ENCODE data around the gene HABP4. TPM values are rescaled to one million over a fixed set of nuclear protein-coding genes. Genes with fewer than 3 reads are reported as not detected.

Gene HABP4
- total RNA-seq, 1 donor: 14.1 TPM

GRCh38 chr9:96489482-96489979 lies 39.6 kb downstream of the HABP4 start:
- H3K79me2 ChIP-seq (ENCODE audit: insufficient read depth, low read length): no peaks in the 10 kb centered on the region
- no peaks in the 10 kb centered on the region for H4K20me1 ChIP-seq (ENCODE audit: insufficient read depth, low read length)
- H2AFZ ChIP-seq (ENCODE audit: low read length): no peak overlapping the region
- H3K4me1 ChIP-seq (ENCODE audit: insufficient read depth, low read length): peaks cover 19% of the 10 kb centered on the region
- no peak overlapping the region for H3K4me2 ChIP-seq (ENCODE audit: insufficient read depth, low read length)
- no peak overlapping the region for H3K27ac ChIP-seq (ENCODE audit: low read depth, low read length)
- H3K27me3 ChIP-seq (ENCODE audit: insufficient read depth, low read length): no peaks in the 10 kb centered on the region
- H3K4me3 ChIP-seq (ENCODE audit: insufficient read depth, low read length): no peak overlapping the region
- H3K9me3 ChIP-seq (ENCODE audit: low read depth, low read length): no peaks in the 10 kb centered on the region
- peak; percentile 52 for DNase-seq (ENCODE audit: insufficient read length, low spot score, missing footprints)
- peaks cover 36% of the 10 kb centered on the region for H3K36me3 ChIP-seq (ENCODE audit: insufficient read depth, low read length)
- no peak for TF ChIP-seq CTCF (IDR thresholded peaks at IDR 0.05; ENCODE audit: extremely low read depth, low read depth, low read length)

- Histone ChIP-seq H4K20me1 (ENCODE audit: insufficient read depth, low read length) (no peaks in the 10 kb centered on the region), H3K36me3 (ENCODE audit: insufficient read depth, low read length) (peaks cover 36% of the 10 kb centered on the region), H3K79me2 (ENCODE audit: insufficient read depth, low read length) (no peaks in the 10 kb centered on the region), H3K27ac (ENCODE audit: low read depth, low read length) (no peak overlapping the region), H3K27me3 (ENCODE audit: insufficient read depth, low read length) (no peaks in the 10 kb centered on the region), H3K4me3 (ENCODE audit: insufficient read depth, low read length) (no peak overlapping the region), H3K4me2 (ENCODE audit: insufficient read depth, low read length) (no peak overlapping the region), H2AFZ (ENCODE audit: low read length) (no peak overlapping the region), H3K4me1 (ENCODE audit: insufficient read depth, low read length) (peaks cover 22% of the 10 kb centered on the region), H3K9me3 (ENCODE audit: low read depth, low read length) (no peaks in the 10 kb centered on the region)
- no peak for DNase-seq (ENCODE audit: insufficient read length, low spot score, missing footprints)
- TF ChIP-seq CTCF (IDR thresholded peaks at IDR 0.05; ENCODE audit: extremely low read depth, low read depth, low read length): no peak
Measured at GRCh38 chr9:96490534-96491078, 40.6 kb downstream of the HABP4 start.

GRCh38 chr9:96491079-96491879 lies 41.3 kb downstream of the HABP4 start:
- Histone ChIP-seq H3K4me2 (ENCODE audit: insufficient read depth, low read length) (no peak overlapping the region), H2AFZ (ENCODE audit: low read length) (no peak overlapping the region), H3K27ac (ENCODE audit: low read depth, low read length) (no peak overlapping the region), H3K4me3 (ENCODE audit: insufficient read depth, low read length) (no peak overlapping the region), H3K9me3 (ENCODE audit: low read depth, low read length) (no peaks in the 10 kb centered on the region), H3K79me2 (ENCODE audit: insufficient read depth, low read length) (no peaks in the 10 kb centered on the region), H3K27me3 (ENCODE audit: insufficient read depth, low read length) (no peaks in the 10 kb centered on the region), H3K36me3 (ENCODE audit: insufficient read depth, low read length) (peaks cover 36% of the 10 kb centered on the region), H3K4me1 (ENCODE audit: insufficient read depth, low read length) (peaks cover 21% of the 10 kb centered on the region), H4K20me1 (ENCODE audit: insufficient read depth, low read length) (no peaks in the 10 kb centered on the region)
- no peak for TF ChIP-seq CTCF (IDR thresholded peaks at IDR 0.05; ENCODE audit: extremely low read depth, low read depth, low read length)
- DNase-seq (ENCODE audit: insufficient read length, low spot score, missing footprints): no peak

- TF ChIP-seq CTCF (IDR thresholded peaks at IDR 0.05; ENCODE audit: extremely low read depth, low read depth, low read length): no peak
- H4K20me1 ChIP-seq (ENCODE audit: insufficient read depth, low read length): no peaks in the 10 kb centered on the region
- peaks cover 14% of the 10 kb centered on the region for H3K4me1 ChIP-seq (ENCODE audit: insufficient read depth, low read length)
- no peaks in the 10 kb centered on the region for H3K9me3 ChIP-seq (ENCODE audit: low read depth, low read length)
- H2AFZ ChIP-seq (ENCODE audit: low read length): no peak overlapping the region
- no peak for DNase-seq (ENCODE audit: insufficient read length, low spot score, missing footprints)
- no peaks in the 10 kb centered on the region for H3K79me2 ChIP-seq (ENCODE audit: insufficient read depth, low read length)
- no peaks in the 10 kb centered on the region for H3K27me3 ChIP-seq (ENCODE audit: insufficient read depth, low read length)
- H3K27ac ChIP-seq (ENCODE audit: low read depth, low read length): no peak overlapping the region
- peaks cover 36% of the 10 kb centered on the region for H3K36me3 ChIP-seq (ENCODE audit: insufficient read depth, low read length)
- H3K4me2 ChIP-seq (ENCODE audit: insufficient read depth, low read length): no peak overlapping the region
- no peak overlapping the region for H3K4me3 ChIP-seq (ENCODE audit: insufficient read depth, low read length)
Measured at GRCh38 chr9:96491880-96492525, 42.0 kb downstream of the HABP4 start.
